ENCODE results near the gene FMN1.

The FMN1 gene

GRCh38 chr15:32998979-32999672 is 195.4 kb downstream of the FMN1 start:
- TF ChIP-seq CTCF (IDR thresholded peaks at IDR 0.05): no peak
- H3K36me3 ChIP-seq: no peaks in the 10 kb centered on the region
- no peaks in the 10 kb centered on the region for H3K9me3 ChIP-seq
- peaks cover 10% of the 10 kb centered on the region for H3K27me3 ChIP-seq
- no peak overlapping the region for H3K27ac ChIP-seq
- no peaks in the 10 kb centered on the region for H3K4me1 ChIP-seq (ENCODE audit: control insufficient read depth in 1 of 2, insufficient read depth in 1 of 2, low read depth in 1 of 2, low read length in 1 of 2)
- no peak overlapping the region for H3K4me3 ChIP-seq (ENCODE audit: low read depth in 1 of 2, low read length in 1 of 2)

- peaks cover 10% of the 10 kb centered on the region for H3K27me3 ChIP-seq
- no peak overlapping the region for H3K27ac ChIP-seq
- no peaks in the 10 kb centered on the region for H3K9me3 ChIP-seq
- H3K4me3 ChIP-seq (ENCODE audit: low read depth in 1 of 2, low read length in 1 of 2): no peak overlapping the region
- H3K36me3 ChIP-seq: no peaks in the 10 kb centered on the region
- no peaks in the 10 kb centered on the region for H3K4me1 ChIP-seq (ENCODE audit: control insufficient read depth in 1 of 2, insufficient read depth in 1 of 2, low read depth in 1 of 2, low read length in 1 of 2)
- TF ChIP-seq CTCF (IDR thresholded peaks at IDR 0.05): no peak
Measured at GRCh38 chr15:32998182-32998581, 196.3 kb downstream of the FMN1 start.

- Histone ChIP-seq H3K4me3 (ENCODE audit: low read depth in 1 of 2, low read length in 1 of 2) (no peak overlapping the region), H3K27me3 (peaks cover 10% of the 10 kb centered on the region), H3K9me3 (no peaks in the 10 kb centered on the region), H3K4me1 (ENCODE audit: control insufficient read depth in 1 of 2, insufficient read depth in 1 of 2, low read depth in 1 of 2, low read length in 1 of 2) (no peaks in the 10 kb centered on the region), H3K36me3 (no peaks in the 10 kb centered on the region), H3K27ac (no peak overlapping the region)
- TF ChIP-seq CTCF (IDR thresholded peaks at IDR 0.05): no peak
Measured at GRCh38 chr15:32994810-32995424, 199.6 kb downstream of the FMN1 start.

GRCh38 chr15:32993285-32993684 is 201.2 kb downstream of the FMN1 start:
- H3K9me3 ChIP-seq: no peaks in the 10 kb centered on the region
- no peaks in the 10 kb centered on the region for H3K36me3 ChIP-seq
- H3K27me3 ChIP-seq: peaks cover 10% of the 10 kb centered on the region
- H3K4me1 ChIP-seq (ENCODE audit: control insufficient read depth in 1 of 2, insufficient read depth in 1 of 2, low read depth in 1 of 2, low read length in 1 of 2): no peaks in the 10 kb centered on the region
- no peak for TF ChIP-seq CTCF (IDR thresholded peaks at IDR 0.05)
- H3K27ac ChIP-seq: no peak overlapping the region
- no peak overlapping the region for H3K4me3 ChIP-seq (ENCODE audit: low read depth in 1 of 2, low read length in 1 of 2)

- Histone ChIP-seq H3K4me3 (ENCODE audit: low read depth in 1 of 2, low read length in 1 of 2) (no peak overlapping the region), H3K27ac (no peak overlapping the region), H3K27me3 (peaks cover 20% of the 10 kb centered on the region), H3K36me3 (no peaks in the 10 kb centered on the region), H3K9me3 (no peaks in the 10 kb centered on the region), H3K4me1 (ENCODE audit: control insufficient read depth in 1 of 2, insufficient read depth in 1 of 2, low read depth in 1 of 2, low read length in 1 of 2) (no peaks in the 10 kb centered on the region)
- no peak for TF ChIP-seq CTCF (IDR thresholded peaks at IDR 0.05)
Measured at GRCh38 chr15:32991619-32992111, 202.8 kb downstream of the FMN1 start.
